ENCODE measurements around the gene SFT2D2.
"Not testable (repeated sequence)": the region's sequence is repeated elsewhere in the genome, so short reads cannot be mapped to it uniquely, and the experiment has no call there.

SFT2D2 gene

DNA sequence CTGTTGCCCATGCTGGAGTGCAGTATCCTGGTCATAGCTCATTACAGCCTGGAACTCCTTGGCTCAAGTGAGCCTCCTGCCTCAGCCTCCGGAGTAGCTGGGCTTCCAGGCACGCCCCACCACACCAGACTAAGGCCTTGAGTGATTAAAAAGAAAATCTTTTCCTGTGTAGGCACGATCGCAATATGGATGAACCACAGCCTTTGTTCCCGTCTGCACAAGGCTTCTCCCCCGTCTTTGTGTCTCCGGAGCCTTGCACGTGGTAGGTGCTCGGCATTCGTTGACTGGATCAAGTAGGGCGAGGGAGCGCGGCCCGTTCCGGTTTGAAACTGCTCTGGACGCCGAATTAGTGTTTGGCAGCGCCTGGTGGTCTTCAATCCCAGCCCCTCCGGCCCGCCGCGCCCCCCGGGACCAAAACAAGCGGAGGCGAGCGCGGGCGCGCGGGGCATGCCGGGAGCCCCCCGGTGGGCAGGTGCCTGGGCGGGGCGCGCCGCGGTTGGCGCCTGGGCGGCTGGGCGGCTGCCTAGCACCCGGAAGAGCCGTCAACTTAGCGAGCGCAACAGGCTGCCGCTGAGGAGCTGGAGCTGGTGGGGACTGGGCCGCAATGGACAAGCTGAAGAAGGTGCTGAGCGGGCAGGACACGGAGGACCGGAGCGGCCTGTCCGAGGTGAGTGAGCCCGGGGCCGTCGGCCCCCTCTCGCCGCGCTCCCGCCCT, at the start of gene SFT2D2:
Gene SFT2D2 (plus strand): TSS at position 529 of the 715 bp plus-strand sequence. CDS start 76 bp downstream, at position 605.
- DNase-seq, result peak; percentile 41
- TF ChIP-seq, protein P1, sequence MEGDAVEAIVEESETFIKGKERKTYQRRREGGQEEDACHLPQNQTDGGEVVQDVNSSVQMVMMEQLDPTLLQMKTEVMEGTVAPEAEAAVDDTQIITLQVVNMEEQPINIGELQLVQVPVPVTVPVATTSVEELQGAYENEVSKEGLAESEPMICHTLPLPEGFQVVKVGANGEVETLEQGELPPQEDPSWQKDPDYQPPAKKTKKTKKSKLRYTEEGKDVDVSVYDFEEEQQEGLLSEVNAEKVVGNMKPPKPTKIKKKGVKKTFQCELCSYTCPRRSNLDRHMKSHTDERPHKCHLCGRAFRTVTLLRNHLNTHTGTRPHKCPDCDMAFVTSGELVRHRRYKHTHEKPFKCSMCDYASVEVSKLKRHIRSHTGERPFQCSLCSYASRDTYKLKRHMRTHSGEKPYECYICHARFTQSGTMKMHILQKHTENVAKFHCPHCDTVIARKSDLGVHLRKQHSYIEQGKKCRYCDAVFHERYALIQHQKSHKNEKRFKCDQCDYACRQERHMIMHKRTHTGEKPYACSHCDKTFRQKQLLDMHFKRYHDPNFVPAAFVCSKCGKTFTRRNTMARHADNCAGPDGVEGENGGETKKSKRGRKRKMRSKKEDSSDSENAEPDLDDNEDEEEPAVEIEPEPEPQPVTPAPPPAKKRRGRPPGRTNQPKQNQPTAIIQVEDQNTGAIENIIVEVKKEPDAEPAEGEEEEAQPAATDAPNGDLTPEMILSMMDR (IDR thresholded peaks at IDR 0.05; ENCODE audit: low read depth, low read length, missing control alignments), result no peak

DNA sequence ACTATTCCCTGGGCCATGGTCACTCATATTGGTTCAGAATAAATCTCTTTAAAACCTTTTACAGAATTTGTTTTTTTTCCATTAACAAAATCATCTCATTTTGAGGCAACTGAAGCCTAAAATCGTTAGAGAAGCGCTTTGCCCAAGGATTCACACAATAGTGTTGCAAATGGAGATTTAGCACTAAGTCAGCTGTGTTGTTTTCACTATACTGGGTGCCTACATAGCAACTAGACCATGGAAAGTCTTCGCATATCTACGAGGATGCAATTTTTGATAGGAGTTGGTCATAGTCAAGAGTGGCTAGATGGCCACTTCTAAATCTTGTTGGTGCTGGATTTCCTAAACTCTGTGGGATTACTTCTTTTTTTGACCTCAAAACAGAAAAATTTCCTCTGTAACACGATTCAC, 47.6 kb upstream of the SFT2D2 start:
- Histone ChIP-seq H3K27me3 (replicated peaks) (no peaks in the 10 kb centered on the region), H3K4me3 (ENCODE audit: low read depth, low read length) (peak overlapping the region; percentile 96), H3K36me3 (replicated peaks) (no peaks in the 10 kb centered on the region), H3K27ac (peak overlapping the region; percentile 71)
- no peak for DNase-seq
- TF ChIP-seq, protein P1 (IDR thresholded peaks at IDR 0.05; ENCODE audit: low read depth, low read length, missing control alignments), result no peak
- in situ Hi-C loops (cut with HindIII; ENCODE audit: low pct_ligation_motif_present, low sequenced_read_pairs), result no loop called here

More for the DNA sequence above, at the start of gene SFT2D2:
- H3K36me3 ChIP-seq (replicated peaks), result no peaks in the 10 kb centered on the region
- peak within 1 kb of the TSS; percentile 74 for H3K27ac ChIP-seq
- no peaks in the 10 kb centered on the region for H3K27me3 ChIP-seq (replicated peaks)
- in situ Hi-C loops (cut with HindIII; ENCODE audit: low pct_ligation_motif_present, low sequenced_read_pairs), result no loop called here
- peak within 1 kb of the TSS; percentile 87 for H3K4me3 ChIP-seq (ENCODE audit: low read depth, low read length)

DNA sequence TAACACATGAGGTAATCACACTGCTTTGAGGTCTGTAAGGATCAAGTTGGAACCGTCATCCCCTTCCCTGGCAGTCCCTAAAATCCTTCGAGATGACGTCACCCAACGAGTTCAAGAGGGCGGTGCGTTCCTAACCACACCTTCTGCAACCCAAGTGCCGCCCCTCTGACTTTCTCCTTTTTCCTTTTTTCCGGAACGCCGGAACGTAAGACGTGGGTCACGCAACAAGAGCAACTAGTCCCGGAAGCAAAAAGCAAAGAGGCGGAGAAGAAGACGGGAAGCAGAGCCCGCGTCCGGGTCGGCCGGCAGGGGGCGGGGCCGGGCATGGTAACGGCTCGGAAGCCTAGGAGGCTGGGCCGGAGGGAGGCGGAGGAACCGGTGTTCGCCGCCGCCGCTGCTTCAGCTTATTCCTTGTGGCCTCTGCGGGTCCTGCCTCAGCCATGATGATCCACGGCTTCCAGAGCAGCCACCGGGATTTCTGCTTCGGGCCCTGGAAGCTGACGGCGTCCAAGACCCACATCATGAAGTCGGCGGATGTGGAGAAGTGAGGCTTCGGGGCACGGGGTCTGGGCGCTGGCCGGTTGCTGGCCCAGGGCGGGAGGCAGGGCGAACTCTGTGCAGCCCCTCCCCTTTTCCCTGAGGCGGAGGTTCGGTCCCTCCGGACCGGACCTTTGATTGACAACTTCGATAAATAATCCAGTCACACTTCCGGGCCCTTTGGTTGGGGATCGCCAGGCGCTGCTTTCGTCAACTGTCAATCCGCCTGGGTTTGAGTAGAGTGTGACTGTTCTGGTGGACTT, 47.0 kb upstream of the SFT2D2 start, which contains the start of gene TIPRL:
Gene TIPRL (plus strand): TSS at position 325 of the 800 bp plus-strand sequence. CDS start 116 bp downstream, at position 441.
- peak; percentile 99 for DNase-seq
- TF ChIP-seq, protein P1 (IDR thresholded peaks at IDR 0.05; ENCODE audit: low read depth, low read length, missing control alignments), result peak; percentile 77
- H3K27me3 ChIP-seq (replicated peaks), result no peaks in the 10 kb centered on the region
- no peaks in the 10 kb centered on the region for H3K36me3 ChIP-seq (replicated peaks)
- in situ Hi-C loops (cut with HindIII; ENCODE audit: low pct_ligation_motif_present, low sequenced_read_pairs), result no loop called here
- peak within 1 kb of the TSS; percentile 71 for H3K27ac ChIP-seq
- peak within 1 kb of the TSS; percentile 96 for H3K4me3 ChIP-seq (ENCODE audit: low read depth, low read length)

DNA sequence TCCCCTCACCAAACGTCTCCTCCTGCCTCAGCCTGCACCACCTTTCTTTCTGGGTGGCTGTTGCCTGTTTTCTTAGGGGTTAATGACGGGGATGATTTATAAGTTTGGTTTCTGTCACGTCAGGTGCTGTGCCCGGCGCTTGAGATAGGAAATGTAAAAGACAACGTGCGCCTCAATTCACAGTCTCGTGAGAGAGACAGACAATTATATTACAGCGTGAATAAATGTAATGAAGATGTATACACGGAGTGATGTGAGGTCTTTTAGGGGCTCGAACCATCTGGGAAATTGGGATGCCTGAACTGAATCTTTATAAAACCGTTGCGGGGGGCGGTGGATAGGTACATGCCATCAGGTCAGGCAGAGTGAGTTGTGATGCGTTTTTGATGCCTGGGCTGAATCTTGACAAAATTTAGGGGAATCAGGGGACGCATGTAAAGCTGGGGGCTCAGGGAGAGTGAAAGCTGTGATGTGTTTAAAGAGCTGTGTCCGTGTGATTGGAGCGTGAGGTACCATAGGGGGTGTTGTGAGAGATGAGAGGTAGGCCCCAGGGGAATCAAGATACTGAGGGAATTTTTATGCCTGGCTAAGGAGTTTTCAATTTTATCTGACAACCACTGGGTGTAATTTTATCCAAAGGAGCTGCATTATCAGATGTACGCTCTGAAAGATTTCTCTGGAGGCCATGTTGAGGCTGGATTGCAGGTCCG, 46.2 kb upstream of the SFT2D2 start:
- Histone ChIP-seq H3K27ac (peak overlapping the region; percentile 71), H3K4me3 (ENCODE audit: low read depth, low read length) (peak overlapping the region; percentile 96), H3K36me3 (replicated peaks) (no peaks in the 10 kb centered on the region), H3K27me3 (replicated peaks) (no peaks in the 10 kb centered on the region)
- in situ Hi-C loops (cut with HindIII; ENCODE audit: low pct_ligation_motif_present, low sequenced_read_pairs), result no loop called here
- TF ChIP-seq, protein P1 (IDR thresholded peaks at IDR 0.05; ENCODE audit: low read depth, low read length, missing control alignments), result no peak
- peak; percentile 7 for DNase-seq

DNA sequence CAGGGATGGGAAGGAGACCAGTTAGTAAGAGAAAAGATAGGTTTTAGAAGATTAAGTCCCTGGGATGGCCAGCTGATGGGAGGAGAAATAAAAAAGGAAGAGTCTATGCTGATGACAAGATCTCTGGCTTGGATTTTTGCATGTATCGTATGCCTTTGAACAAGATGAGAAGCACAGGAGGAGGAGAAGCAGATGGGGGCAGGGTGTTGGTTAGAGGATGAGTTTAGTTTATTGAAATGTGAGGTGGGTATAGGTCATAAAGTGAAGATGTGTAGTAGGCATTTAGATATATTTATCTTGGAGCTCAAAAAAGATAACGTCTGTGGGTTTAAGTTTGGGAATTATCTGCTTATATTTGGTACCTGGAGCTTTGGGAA, 45.7 kb upstream of the SFT2D2 start:
- TF ChIP-seq, protein P1 (IDR thresholded peaks at IDR 0.05; ENCODE audit: low read depth, low read length, missing control alignments), result no peak
- no peaks in the 10 kb centered on the region for H3K36me3 ChIP-seq (replicated peaks)
- in situ Hi-C loops (cut with HindIII; ENCODE audit: low pct_ligation_motif_present, low sequenced_read_pairs), result no loop called here
- peak overlapping the region; percentile 71 for H3K27ac ChIP-seq
- peak overlapping the region; percentile 96 for H3K4me3 ChIP-seq (ENCODE audit: low read depth, low read length)
- no peak for DNase-seq
- H3K27me3 ChIP-seq (replicated peaks), result no peaks in the 10 kb centered on the region

DNA sequence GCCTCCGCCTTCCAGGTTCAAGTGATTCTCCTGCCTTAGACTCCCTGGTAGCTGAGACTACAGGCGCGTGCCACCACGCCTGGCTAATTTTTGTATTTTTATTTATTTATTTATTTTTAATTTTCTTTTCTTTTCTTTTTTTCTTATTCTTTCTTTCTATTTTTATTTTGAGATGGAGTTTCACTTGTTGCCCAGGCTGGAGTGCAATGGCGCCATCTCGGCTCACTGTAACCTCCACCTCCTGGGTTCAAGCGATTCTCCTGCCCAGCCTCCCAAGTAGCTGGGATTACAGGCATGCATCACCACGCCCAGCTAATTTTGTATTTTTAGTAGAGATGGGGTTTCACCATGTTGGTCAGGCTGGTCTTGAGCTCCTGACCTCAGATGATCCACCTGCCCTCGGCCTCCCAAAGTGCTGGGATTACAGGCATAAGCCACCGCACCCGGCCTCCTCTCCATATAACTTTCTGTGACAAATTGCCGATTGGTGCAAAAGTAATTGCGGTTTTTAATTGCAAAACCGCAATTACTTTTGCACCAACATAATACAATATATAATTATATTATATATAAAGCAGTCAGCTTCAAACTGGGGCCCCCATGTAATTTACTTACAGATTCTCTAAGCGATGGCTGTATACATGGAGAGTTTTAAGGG, 44.6 kb upstream of the SFT2D2 start:
- H3K27ac ChIP-seq; H3K4me3 ChIP-seq (ENCODE audit: low read depth, low read length); DNase-seq; in situ Hi-C loops (cut with HindIII; ENCODE audit: low pct_ligation_motif_present, low sequenced_read_pairs); H3K36me3 ChIP-seq (replicated peaks); H3K27me3 ChIP-seq (replicated peaks): not testable (repeated sequence)

All from brain microvascular endothelial cell (primary cell).